Adrenal gland (tissue), 12 donors: Measurements from ENCODE around the gene RAD51B. TPM values are rescaled to one million over a fixed set of nuclear protein-coding genes. Genes with fewer than 3 reads are reported as not detected.

Experiments
- DNase-seq, 7 donors: peaks; one replicate each; pipeline ENCODE4 v3.0.0-alpha.2; 2019 to 2020
- H3K27ac ChIP-seq, 5 donors: fragments of 200-600 bp; sonication (generic) in 4 of 5; 1 replicate in 3 of 5; 2 replicates in 2 of 5; pipeline versions ENCODE4 v1.5.1 to v1.8.0; 2016 to 2020; ENCODE audit warnings: mild to moderate bottlenecking in 1 of 5
- H3K27me3 ChIP-seq: fragments of 200-600 bp; 2 replicates; pipeline ENCODE4 v1.8.0; 2021
- H3K36me3 ChIP-seq, 2 donors: fragments of 200-600 bp; replicated peaks in 1 of 2; 1 replicate in 1 of 2; 2 replicates in 1 of 2; pipeline versions ENCODE4 v1.5.1 to v1.8.0; 2018 to 2022
- H3K4me1 ChIP-seq, 2 donors: fragments of 200-600 bp; replicated peaks in 1 of 2; 1 replicate in 1 of 2; 2 replicates in 1 of 2; pipeline versions ENCODE4 v1.5.1 to v1.8.0; 2018 to 2021
- H3K4me3 ChIP-seq, 4 donors: fragments of 200-600 bp; sonication (generic) in 3 of 4; one replicate each; pipeline ENCODE4 v1.5.1; 2016 to 2018
- H3K9me3 ChIP-seq, 3 donors: fragments of 200-600 bp; sonication (generic) in 1 of 3; replicated peaks in 1 of 3; 1 replicate in 2 of 3; 2 replicates in 1 of 3; pipeline versions ENCODE4 v1.5.1 to v1.8.0; 2016 to 2021
- CTCF ChIP-seq, 6 experiments: fragments of 450-650 bp in 4 of 6; fragments of 200-600 bp in 2 of 6; sonication (generic) in 1 of 6; IDR thresholded peaks; 1 replicate in 5 of 6; 2 replicates in 1 of 6; pipeline versions ENCODE4 v1.5.1 to v1.8.0; 2016 to 2021; ENCODE audit warnings: antibody characterized with exemption in 6 of 6, mild to moderate bottlenecking in 2 of 6, moderate library complexity in 1 of 6
- POLR2A ChIP-seq, 2 donors: fragments of 450-650 bp; IDR thresholded peaks; one replicate each; pipeline ENCODE4 v1.6.1; 2017; ENCODE audit warnings: antibody characterized with exemption in 2 of 2, mild to moderate bottlenecking in 2 of 2, moderate library complexity in 1 of 2
- WGBS, 4 donors: extraction: QIAGEN DNeasy Blood & Tissue Kit in 2 of 4; methylation state at CpG; one replicate each; pipeline versions ENCODE4 v1.1.5 to v1.1.7; 2013 to 2017; 5-methylcytosine and 5-hydroxymethylcytosine counted together
- intact Hi-C, 2 donors: fragments of 100-400 bp; cut with DNase I; formaldehyde crosslinking; loops; one replicate each; pipeline versions ENCODE4 v1.14.1 to v1.15.0; 2022 to 2023
- polyA plus RNA-seq, 3 donors: library from polyadenylated mRNA; stranded (reverse); fragments of 200-250 nt in 2 of 3; fragments of 350-450 nt in 1 of 3; fragmentation: Illumina TruSeq in 1 of 3; extraction: RNeasy Lipid Tissue Mini Kit (QIAGEN cat#74804) in 1 of 3; gene quantifications; one replicate each; pipeline ENCODE4 v1.2.3, GENCODE V29; 2013 to 2014
- total RNA-seq, 9 donors: library from RNA; depleted of rRNA in 4 of 9; stranded (reverse); fragments of >200 nt in 4 of 9; fragments of 120-200 nt in 1 of 9; fragmentation: NEBNext Ultra II Directional in 1 of 9; extraction: Animal tissue kit (Norgen Biotek cat#: 25700) in 1 of 9; gene quantifications; one replicate each; pipeline versions ENCODE4 v1.1.0 to v1.2.4, GENCODE V29; 2013 to 2023
- donor health status: healthy with polysubstance abuse.
- donor health status: Bipolar disorder and iron deficiency.
- donor health status: DM: yes; HTN: yes; CAD: no.
- donor health status: DM: no; HTN: no; CAD: no.
- donor health status: DM: no; HTN: no; CAD: no.
- donor health status: DM: yes; HTN: yes; CAD: no.

RAD51B gene
- total and polyA plus RNA-seq, 12 donors, result 2.3 to 24.6 (median 12.4) TPM

GRCh38 chr14:67820428-67820971 lies 921 bp downstream of the RAD51B start:
- H3K36me3 ChIP-seq, result no peaks in the 10 kb centered on the region
- no peaks in the 10 kb centered on the region for H3K27me3 ChIP-seq
- peak overlapping the region in 1 of 5 donors; percentile 40 for H3K27ac ChIP-seq
- peaks cover 3 to 17% of the 10 kb centered on the region in 2 donors for H3K4me1 ChIP-seq
- intact Hi-C loops, result no loop called here
- 27 to 49% (median 35%) methylated on average over 13 of the region's 13 CpGs for WGBS, 4 donors
- peak overlapping the region in 2 of 4 donors; percentile 20 to 90 for H3K4me3 ChIP-seq
- H3K9me3 ChIP-seq, result no peaks in the 10 kb centered on the region
- TF ChIP-seq CTCF (IDR thresholded peaks at IDR 0.05) (no peak), POLR2A (IDR thresholded peaks at IDR 0.05) (no peak)
- peak in 1 of 7 donors; percentile 23 for DNase-seq

GRCh38 chr14:67821121-67821520 lies 1.5 kb downstream of the RAD51B start:
- Histone ChIP-seq H3K27ac (no peak overlapping the region), H3K36me3 (no peaks in the 10 kb centered on the region), H3K9me3 (no peaks in the 10 kb centered on the region), H3K4me3 (no peak overlapping the region), H3K27me3 (no peaks in the 10 kb centered on the region), H3K4me1 (peaks cover 0 to 12% of the 10 kb centered on the region in 2 donors)
- TF ChIP-seq POLR2A (IDR thresholded peaks at IDR 0.05), result no peak
- no peak for TF ChIP-seq CTCF (IDR thresholded peaks at IDR 0.05)
- DNase-seq, result no peak
- intact Hi-C loops, result no loop called here

GRCh38 chr14:67831113-67831512 lies 11.5 kb downstream of the RAD51B start:
- no peaks in the 10 kb centered on the region for H3K27me3 ChIP-seq
- no peaks in the 10 kb centered on the region for H3K9me3 ChIP-seq
- H3K4me1 ChIP-seq, result no peaks in the 10 kb centered on the region
- no peak for DNase-seq
- no peak overlapping the region for H3K27ac ChIP-seq
- H3K4me3 ChIP-seq, result no peak overlapping the region
- no peaks in the 10 kb centered on the region for H3K36me3 ChIP-seq
- intact Hi-C loops, result loop anchor here in 1 of 2 donors (10.0 kb wide), 1 partner anchor 1014 kb away; no protein-coding TSS in a partner anchor
- WGBS, 4 donors, result 91 to 93% (median 91%) methylated on average over 8 of the region's 8 CpGs
- TF ChIP-seq POLR2A (IDR thresholded peaks at IDR 0.05) (no peak), CTCF (IDR thresholded peaks at IDR 0.05) (no peak)

GRCh38 chr14:67833403-67833802 lies 13.8 kb downstream of the RAD51B start:
- TF ChIP-seq CTCF (IDR thresholded peaks at IDR 0.05) (no peak), POLR2A (IDR thresholded peaks at IDR 0.05) (no peak)
- intact Hi-C loops, result loop anchor here in 1 of 2 donors (10.0 kb wide), 1 partner anchor 1011 kb away; no protein-coding TSS in a partner anchor
- 92 to 96% (median 94%) methylated on average over 1 of the region's 1 CpG for WGBS, 4 donors
- no peaks in the 10 kb centered on the region for H3K27me3 ChIP-seq
- no peak for DNase-seq
- H3K36me3 ChIP-seq, result no peaks in the 10 kb centered on the region
- no peak overlapping the region for H3K27ac ChIP-seq
- H3K9me3 ChIP-seq, result no peaks in the 10 kb centered on the region
- no peaks in the 10 kb centered on the region for H3K4me1 ChIP-seq
- no peak overlapping the region for H3K4me3 ChIP-seq
